Measurements from ENCODE around the gene ENOX1.

ENOX1 gene

GRCh38 chr13:43269037-43269481 is 517.7 kb downstream of the ENOX1 start:
- no peak for DNase-seq (ENCODE audit: low read depth in 2 of 3, low spot score in 2 of 3)

- DNase-seq (ENCODE audit: low read depth in 2 of 3, low spot score in 2 of 3), result no peak
Observed at GRCh38 chr13:43268632-43269031, 518.1 kb downstream of the ENOX1 start.

DNA sequence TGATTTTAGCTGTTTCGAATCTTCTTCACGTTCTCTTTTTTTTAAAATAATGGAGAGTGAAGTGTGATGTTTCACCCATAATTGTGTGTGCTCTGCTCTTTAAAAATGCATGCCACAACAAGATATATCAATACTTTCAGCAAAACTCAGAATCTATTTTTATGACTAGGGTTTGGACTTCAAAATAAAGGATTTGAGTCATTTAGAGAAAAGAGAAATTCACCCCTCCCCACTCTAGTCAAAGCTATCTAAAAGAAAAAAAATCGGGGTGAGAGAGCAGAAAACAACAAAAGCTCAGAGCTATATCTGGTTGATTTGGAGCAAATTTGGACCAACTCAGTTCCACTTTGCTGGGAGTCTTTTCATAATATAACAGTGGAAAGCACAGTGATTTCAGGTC is 518.9 kb downstream of the ENOX1 start:
- no peak for DNase-seq (ENCODE audit: low read depth in 2 of 3, low spot score in 2 of 3)

DNA sequence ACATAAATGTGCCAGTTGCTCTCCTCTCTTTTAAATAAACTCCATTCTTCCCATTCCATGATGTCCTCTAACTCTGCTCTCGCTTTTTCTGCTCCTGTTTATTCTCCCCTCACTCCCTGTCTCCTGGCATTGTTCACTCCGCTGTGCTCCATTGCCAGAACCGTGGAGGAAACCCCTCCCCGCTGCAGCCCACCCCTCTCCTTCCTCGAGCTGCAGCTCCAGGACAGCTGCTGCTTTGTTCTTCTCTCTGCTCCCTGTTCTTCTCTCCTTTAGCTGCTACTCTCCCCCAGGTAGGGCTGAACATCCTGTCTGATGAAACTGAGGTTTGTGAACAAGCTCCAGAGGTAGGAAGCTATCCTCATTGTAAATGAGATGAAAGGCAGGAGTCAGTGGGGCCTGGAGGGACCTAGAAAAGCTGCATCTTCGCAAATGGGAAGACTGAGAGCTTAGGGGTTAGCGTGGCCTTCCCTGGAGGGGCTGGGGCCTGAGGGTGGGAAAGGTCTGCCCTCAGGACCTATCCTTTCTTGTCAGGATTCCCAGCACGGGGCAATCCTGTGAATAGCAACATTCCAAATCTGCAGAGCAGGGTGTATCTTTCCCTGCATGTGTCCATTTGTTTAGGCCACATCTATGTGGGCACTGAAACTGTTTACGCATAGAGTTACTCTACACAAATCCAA is 519.7 kb downstream of the ENOX1 start:
- no peak for DNase-seq (ENCODE audit: low read depth in 2 of 3, low spot score in 2 of 3)

- DNase-seq (ENCODE audit: low read depth in 2 of 3, low spot score in 2 of 3), result no peak
Observed at GRCh38 chr13:43265028-43265427, 521.7 kb downstream of the ENOX1 start.

DNA sequence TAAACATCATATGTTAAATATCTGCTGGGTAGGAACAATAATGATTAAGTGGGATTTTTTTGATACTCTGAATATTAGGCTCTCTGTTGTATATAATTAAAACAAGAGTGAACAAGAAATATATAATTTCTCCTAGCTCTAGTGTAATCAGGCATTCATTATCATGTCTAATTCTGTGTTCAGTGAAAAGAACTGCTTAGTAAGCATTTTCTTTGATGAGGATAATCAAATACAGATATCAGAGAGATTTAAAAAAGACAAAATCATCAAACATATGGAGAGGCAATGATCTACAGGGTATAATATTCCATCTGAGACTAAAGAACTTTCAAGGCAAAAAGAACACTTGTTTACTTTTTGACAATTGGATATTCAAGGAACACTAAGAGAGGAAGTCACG is 522.3 kb downstream of the ENOX1 start:
- no peak for DNase-seq (ENCODE audit: low read depth in 2 of 3, low spot score in 2 of 3)

DNA sequence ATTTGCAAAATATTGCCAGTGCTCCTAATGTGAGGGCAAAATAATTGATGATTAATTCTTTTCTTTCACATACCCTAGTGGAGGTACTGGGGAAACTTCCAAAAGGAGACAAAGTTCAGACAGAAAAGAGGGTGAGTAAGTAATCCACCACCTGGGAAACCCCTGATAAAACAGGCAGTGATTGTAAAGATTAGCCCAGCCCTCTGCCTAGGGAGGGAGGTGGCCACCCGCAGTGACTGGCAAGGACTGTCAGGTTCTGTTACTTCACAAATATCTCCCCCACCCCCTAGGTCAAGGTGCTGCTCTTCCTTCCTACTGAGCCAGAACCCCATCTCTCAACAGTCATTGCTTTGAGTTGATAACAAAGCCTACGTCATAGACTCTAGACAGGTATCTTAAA is 523.7 kb downstream of the ENOX1 start:
- DNase-seq (ENCODE audit: low read depth in 2 of 3, low spot score in 2 of 3), result no peak

- no peak for DNase-seq (ENCODE audit: low read depth in 2 of 3, low spot score in 2 of 3)
Observed at GRCh38 chr13:43260999-43261398, 525.8 kb downstream of the ENOX1 start.

DNA sequence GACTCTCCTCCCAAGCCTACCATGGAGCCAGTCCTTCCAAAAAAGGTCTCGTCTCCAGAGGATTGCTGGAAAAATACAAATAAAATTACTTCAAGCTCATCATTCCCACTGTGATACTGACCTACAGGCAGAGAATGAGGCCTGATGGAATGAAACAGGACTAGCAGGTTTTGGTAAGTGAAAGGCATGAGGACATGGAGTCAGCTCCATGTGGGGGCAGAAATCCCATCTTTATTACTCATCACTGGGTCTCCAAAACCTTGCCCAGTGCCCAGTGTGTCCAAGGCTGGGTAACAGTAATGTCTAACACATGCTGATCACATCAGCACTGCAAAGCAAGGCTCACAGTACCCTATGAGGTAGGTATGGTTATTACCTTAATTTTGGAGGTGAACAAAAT is 528.0 kb downstream of the ENOX1 start:
- DNase-seq (ENCODE audit: low read depth in 2 of 3, low spot score in 2 of 3), result no peak

DNA sequence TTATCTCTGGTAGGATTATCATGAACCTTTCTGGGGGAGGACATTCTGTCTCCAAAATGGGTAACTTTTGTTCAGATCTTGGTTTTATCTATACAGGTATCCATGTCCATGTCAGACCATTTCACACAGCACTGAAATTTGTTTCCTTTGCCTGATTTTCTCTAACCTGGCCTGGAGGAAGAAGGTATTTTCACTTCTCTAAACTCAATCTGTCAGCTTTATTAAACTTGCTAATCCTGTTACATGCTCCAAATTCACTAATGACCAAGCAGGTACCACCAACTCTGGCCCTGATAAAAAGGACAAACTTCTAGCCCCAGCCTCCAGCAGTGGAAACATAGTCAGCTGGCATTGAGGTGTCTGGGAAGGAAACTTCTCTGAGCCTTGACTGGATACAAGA is 529.0 kb downstream of the ENOX1 start:
- no peak for DNase-seq (ENCODE audit: low read depth in 2 of 3, low spot score in 2 of 3)

DNA sequence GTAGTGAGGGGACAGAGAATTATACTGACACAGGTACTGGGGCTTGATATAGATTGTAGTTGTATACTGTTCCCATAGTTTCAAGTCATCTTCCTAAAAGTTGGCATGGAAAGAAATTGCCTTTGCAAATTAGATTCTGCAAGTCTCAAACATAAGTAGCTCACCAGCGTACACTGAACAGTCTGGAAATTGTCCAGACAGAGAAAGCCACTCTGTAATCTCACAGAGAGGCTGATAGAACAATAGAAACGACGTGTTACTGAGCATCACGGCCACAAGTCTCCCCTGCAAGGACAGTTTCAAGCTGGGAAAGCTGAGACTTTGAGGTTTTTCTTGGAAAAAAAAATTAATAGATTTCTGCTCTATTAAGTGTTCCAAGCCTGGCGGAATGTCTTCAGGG is 534.8 kb downstream of the ENOX1 start:
- DNase-seq (ENCODE audit: low read depth in 2 of 3, low spot score in 2 of 3), result no peak

DNA sequence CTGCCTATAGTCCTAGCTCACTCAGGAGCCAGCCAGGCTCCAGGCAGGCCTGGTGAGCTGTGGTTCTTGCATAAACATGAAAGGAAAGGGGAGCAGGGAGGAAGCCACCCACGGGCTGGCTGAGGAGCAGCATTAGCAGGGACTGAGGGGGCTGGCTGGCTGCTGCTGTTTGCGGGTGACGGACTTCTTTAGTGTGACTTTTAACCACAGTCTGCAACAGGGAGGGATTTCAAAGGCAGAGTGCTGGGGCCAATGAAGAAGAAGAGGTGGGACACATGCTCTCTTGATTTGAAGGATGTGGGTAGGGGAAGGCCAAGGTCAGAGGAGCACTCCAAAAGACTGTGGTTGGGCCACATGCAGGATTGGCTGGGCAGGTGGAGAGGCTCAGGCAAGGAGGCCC is 540.4 kb downstream of the ENOX1 start:
- DNase-seq (ENCODE audit: low read depth in 2 of 3, low spot score in 2 of 3), result no peak

DNA sequence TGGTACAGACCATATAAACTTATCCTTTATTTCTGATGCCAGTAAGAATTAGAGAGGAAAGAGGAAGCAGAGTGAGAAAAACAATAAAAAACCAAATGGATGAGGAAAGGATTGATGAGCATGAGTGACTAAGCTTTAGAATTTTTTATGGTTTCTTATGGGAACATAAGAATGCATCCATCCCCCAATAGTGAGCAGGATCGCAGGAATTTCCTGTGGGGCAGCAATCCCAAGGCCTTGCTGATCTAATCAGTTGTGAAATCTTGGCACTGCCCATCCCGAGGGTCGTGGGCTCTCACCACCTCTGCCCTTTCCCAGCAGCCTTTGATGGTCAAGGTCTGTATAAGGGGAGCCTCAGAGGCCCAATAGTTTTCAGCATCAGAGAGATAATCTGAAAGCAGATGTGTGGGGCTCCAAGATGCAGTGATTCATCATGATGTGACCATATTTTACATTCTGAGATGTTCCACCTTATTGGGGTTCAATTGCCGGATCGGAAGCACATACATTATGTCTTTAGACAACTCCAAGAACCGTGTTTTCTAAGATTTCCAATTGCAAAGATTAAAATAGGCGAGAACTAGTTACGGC is 541.3 kb downstream of the ENOX1 start:
- DNase-seq (ENCODE audit: low read depth in 2 of 3, low spot score in 2 of 3), result no peak

DNA sequence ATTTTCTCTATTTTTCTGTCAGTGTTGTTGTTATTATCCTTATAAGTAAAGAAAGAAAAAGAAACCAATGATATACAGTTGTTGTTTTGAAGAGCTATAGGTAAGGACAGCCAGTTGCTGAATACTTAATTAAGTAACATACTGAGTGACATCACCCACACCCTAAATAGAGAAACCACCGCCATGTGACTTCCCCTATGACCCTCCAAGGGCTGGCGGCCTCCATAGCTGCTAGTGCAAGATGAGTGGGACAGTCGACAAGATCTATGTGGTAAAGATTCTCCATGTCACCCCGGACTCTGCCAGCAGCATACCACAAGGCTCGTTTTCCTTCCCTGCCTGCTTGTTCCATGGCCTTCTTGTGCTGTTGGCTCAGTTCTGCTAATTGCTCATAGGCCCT is 542.3 kb downstream of the ENOX1 start:
- no peak for DNase-seq (ENCODE audit: low read depth in 2 of 3, low spot score in 2 of 3)

GRCh38 chr13:43243711-43244110 is 543.1 kb downstream of the ENOX1 start:
- no peak for DNase-seq (ENCODE audit: low read depth in 2 of 3, low spot score in 2 of 3)

DNA sequence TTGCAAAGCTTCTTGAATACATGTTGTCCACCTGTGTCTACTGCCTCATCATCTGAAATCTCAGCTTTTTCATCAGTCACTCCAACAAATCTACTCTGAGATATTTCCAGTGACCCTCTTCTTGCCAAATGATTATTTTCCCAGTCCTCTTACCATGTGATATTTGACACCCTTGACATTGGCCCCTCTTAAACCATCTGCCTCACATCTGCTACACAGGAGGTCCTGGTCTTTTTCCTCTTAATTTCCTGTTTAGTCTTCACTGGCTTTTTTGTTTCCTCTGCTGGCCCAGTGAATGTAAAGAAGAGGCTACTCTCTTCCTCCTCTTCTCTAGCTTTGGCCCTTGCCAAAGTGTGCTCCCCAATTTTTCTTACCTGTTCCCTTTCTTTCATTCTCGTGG is 544.7 kb downstream of the ENOX1 start:
- DNase-seq (ENCODE audit: low read depth in 2 of 3, low spot score in 2 of 3), result no peak

DNA sequence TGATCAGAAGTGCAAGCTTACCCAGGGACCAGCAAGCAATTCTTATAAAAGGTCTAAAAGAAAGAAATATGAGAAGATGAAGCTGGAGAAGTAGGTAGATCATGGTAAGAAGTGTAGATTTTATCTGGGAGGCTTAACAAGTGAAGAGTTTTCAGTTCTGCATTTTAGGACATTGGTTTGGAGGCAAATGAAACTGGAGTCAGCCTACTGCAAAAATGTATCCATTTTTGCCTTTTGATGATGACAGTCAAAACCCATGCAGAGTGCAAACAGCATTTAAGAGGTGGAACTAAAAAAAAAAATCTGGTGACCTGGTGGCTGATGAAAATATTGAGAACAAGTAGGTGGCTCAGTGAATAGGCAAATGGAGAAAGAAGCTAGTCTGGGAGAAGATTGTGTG is 546.5 kb downstream of the ENOX1 start:
- no peak for DNase-seq (ENCODE audit: low read depth in 2 of 3, low spot score in 2 of 3)

DNA sequence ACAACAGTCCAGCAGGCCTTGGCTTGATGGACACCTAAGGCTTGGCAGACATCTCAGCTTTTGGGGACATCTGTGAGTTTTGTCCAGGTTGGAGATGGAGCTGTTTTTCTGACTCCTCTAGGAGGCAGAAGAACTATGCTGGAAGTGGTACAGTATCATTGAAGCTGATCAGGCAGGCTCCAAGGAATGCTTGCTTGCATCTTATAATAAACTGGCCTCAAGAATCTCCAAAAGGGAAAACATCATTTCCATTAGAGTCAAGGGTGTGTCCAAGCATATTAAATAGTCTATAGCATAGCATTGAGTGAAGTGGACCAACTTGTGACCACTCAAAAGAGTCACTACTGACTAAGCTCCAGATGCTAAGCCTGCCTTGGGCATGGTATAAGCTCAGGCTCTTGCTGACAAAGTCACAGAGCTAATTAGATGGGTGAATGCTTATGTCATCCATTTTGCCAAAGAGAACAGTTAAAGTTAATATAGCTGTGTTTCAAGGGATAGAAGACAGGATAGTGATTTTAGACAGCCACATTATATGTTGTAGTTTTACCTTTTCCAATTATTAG is 547.4 kb downstream of the ENOX1 start:
- no peak for DNase-seq (ENCODE audit: low read depth in 2 of 3, low spot score in 2 of 3)

DNA sequence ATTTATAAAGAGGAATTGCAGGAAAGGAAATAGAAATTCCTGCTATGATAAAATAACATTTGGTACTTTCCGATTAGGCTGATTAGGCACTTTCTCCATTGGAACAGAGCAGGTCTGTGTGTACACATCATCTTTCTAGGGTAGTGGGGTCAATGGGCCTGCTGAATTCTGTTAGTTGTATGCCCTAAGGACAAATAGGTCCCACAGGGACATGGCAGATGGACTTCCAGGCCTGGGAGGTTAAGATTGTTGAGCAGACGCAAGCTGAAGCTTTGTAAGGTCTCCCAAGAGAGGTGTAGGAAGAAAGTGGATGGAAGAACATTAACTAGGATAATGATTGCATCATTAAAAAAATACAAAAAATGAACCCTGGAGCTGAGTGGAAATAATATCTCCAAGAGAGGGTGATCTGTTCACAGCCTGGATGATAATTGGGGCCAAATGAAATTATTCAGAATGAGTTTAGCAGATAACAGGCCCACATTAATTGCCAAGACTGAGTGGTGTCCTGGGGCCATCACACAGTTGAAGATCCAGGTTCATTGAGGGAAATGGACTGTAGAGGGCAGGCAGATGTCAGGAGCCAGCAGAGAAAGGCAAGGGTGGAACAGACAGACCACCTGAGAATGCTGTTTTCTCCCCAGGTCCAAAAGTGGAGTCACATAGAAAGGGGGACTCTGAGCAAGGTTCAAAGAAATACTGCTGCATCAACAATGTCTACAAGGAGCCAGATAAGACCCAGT is 548.3 kb downstream of the ENOX1 start:
- no peak for DNase-seq (ENCODE audit: low read depth in 2 of 3, low spot score in 2 of 3)

DNA sequence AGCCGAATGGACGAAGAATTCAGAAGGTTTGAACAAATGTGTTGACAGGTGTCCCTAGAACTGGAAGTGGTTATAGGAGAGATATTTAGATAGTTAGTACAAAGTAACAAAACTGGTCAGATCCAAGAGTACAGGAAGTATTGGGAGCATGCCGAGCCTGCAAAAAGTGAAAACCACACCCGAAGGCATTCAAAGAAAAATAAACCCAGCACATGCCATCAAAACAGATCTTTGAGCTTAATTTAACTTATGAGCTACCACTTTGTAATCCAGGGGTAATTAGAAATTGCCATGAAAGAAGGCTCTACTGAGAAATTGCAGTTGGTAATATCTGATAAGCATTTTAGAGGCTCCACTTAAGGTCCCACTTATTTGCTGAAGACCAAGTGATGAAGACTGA is 549.2 kb downstream of the ENOX1 start:
- no peak for DNase-seq (ENCODE audit: low read depth in 2 of 3, low spot score in 2 of 3)

- DNase-seq (ENCODE audit: low read depth in 2 of 3, low spot score in 2 of 3), result no peak
Observed at GRCh38 chr13:43235028-43235427, 551.7 kb downstream of the ENOX1 start.

DNA sequence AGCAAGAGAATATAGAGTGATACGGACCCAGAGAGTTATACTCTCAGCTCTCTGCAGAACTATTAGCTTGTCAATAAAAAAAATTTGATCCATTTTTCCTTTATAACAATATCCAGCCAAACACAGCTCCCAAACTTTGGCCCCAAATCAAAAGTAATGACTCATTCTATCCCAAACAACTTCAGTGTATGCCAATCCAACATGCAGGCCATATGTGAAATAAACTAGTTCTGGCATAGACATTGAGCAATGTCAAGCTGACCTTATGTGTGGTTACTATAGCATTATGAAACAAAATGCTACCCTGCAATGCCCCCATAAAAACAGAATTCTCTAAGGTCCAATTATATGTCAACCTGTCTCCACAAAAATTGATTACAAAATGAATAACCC is 553.9 kb downstream of the ENOX1 start:
- DNase-seq (ENCODE audit: low read depth in 2 of 3, low spot score in 2 of 3), result no peak

Data from activated CD8-positive, alpha-beta memory T cell treated with anti-CD3 and anti-CD28 coated beads for 48 hours (primary cell).